DOHH2 (cell line): ENCODE results near the gene GPR3.

ENCODE experiments used
- H3F3A ChIP-seq: fragments of 200-600 bp; sonication (generic), shearing (Covaris generic); 2 replicates; pipeline ENCODE4 v1.6.0; 2016; ENCODE audit warnings: antibody characterized with exemption, mild to moderate bottlenecking; ENCODE audit not compliant: control insufficient read depth, insufficient read depth
- H3K27ac ChIP-seq: fragments of 200-600 bp; sonication (generic); 2 replicates; pipeline ENCODE4 v1.5.1; 2014; ENCODE audit warnings: low read depth, mild to moderate bottlenecking, low read length, moderate library complexity
- H3K27me3 ChIP-seq: fragments of 200-600 bp; sonication (generic); 2 replicates; pipeline ENCODE4 v1.6.1; 2014; ENCODE audit warnings: mild to moderate bottlenecking, low read length, mixed read lengths; ENCODE audit not compliant: control insufficient read depth
- H3K36me3 ChIP-seq: fragments of 200-600 bp; sonication (generic); 2 replicates; pipeline ENCODE4 v1.6.1; 2014; ENCODE audit warnings: mild to moderate bottlenecking, low read length, moderate library complexity, mixed read lengths; ENCODE audit not compliant: control insufficient read depth
- H3K4me1 ChIP-seq: fragments of 200-600 bp; sonication (generic); 2 replicates; pipeline ENCODE4 v1.6.1; 2014; ENCODE audit warnings: mild to moderate bottlenecking, low read length, mixed read lengths; ENCODE audit not compliant: control insufficient read depth
- H3K4me2 ChIP-seq: fragments of 200-600 bp; sonication (generic); 2 replicates; pipeline ENCODE4 v1.6.0; 2014; ENCODE audit warnings: mild to moderate bottlenecking, low read length, moderate library complexity
- H3K4me3 ChIP-seq: fragments of 200-600 bp; sonication (generic); 2 replicates; pipeline ENCODE4 v1.5.1; 2014; ENCODE audit warnings: mild to moderate bottlenecking, low read length, mixed read lengths
- H3K79me2 ChIP-seq: fragments of 200-600 bp; sonication (generic); 2 replicates; pipeline ENCODE4 v1.6.1; 2014; ENCODE audit warnings: mild to moderate bottlenecking, low read length, mixed read lengths; ENCODE audit not compliant: control insufficient read depth
- H3K9me2 ChIP-seq: fragments of 200-600 bp; sonication (generic); replicated peaks from 2 replicates; pipeline ENCODE4 v1.6.1; 2014; ENCODE audit warnings: mild to moderate bottlenecking, low read length, mixed read lengths; ENCODE audit not compliant: control insufficient read depth
- H3K9me3 ChIP-seq: fragments of 200-600 bp; sonication (generic); 2 replicates; pipeline ENCODE4 v1.6.1; 2014; ENCODE audit warnings: antibody characterized with exemption, low read length, mixed read lengths; ENCODE audit not compliant: control insufficient read depth, insufficient read depth
- H4K20me1 ChIP-seq: fragments of 200-600 bp; sonication (generic); 2 replicates; pipeline ENCODE4 v1.6.0; 2014; ENCODE audit warnings: low read depth, mild to moderate bottlenecking, antibody characterized with exemption, low read length, moderate library complexity; ENCODE audit not compliant: control insufficient read depth, insufficient read depth
- EZH2phosphoT487 ChIP-seq: fragments of 200-600 bp; sonication (generic); IDR thresholded peaks from 2 replicates; pipeline ENCODE4 v1.6.1; 2017; ENCODE audit warnings: borderline replicate concordance, mild to moderate bottlenecking, antibody characterized with exemption, low read length, moderate library complexity, mixed read lengths
- TF ChIP-seq, protein P1 (sequence below): fragments of 200-600 bp; sonication (generic); IDR thresholded peaks from one replicate; pipeline ENCODE4 v1.5.1; 2014; ENCODE audit warnings: antibody characterized with exemption, mild to moderate bottlenecking, low read depth, low read length; ENCODE audit not compliant: poor library complexity, severe bottlenecking

The GPR3 gene

DNA sequence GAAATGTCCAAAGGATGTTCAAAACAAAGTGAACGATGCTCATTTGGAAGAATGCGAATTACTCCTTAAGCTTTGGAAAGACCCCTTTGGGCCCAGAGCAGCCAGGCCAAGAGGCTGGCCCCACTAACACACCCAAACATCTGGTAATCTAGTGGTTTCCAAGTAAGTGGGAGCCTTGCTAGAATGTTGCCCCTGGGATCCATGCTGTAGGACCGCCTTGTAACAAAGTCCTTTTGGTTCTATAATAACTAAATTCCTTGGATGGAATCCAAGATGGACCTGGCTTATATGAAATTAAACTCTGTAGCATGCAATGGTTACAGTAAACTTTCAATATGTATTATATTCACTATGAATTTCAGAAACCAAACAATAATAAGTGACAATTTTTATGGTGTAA, 25.3 kb downstream of the GPR3 start:
- H3K27me3 ChIP-seq: no peaks in the 10 kb centered on the region
- H3K4me1 ChIP-seq: peaks cover 7% of the 10 kb centered on the region; the same call in 1 of the 2 replicates
- H3K79me2 ChIP-seq: peaks cover 11% of the 10 kb centered on the region
- H3F3A ChIP-seq: no peaks in the 10 kb centered on the region; the same call in 1 of the 2 replicates
- no peaks in the 10 kb centered on the region for H3K9me3 ChIP-seq
- no peaks in the 10 kb centered on the region for H3K9me2 ChIP-seq
- H3K4me2 ChIP-seq: no peak overlapping the region
- peaks cover 66% of the 10 kb centered on the region for H3K36me3 ChIP-seq
- no peaks in the 10 kb centered on the region for H4K20me1 ChIP-seq
- no peak overlapping the region for H3K27ac ChIP-seq
- no peak overlapping the region for H3K4me3 ChIP-seq
- no peak for TF ChIP-seq EZH2phosphoT487
- TF ChIP-seq, protein P1, sequence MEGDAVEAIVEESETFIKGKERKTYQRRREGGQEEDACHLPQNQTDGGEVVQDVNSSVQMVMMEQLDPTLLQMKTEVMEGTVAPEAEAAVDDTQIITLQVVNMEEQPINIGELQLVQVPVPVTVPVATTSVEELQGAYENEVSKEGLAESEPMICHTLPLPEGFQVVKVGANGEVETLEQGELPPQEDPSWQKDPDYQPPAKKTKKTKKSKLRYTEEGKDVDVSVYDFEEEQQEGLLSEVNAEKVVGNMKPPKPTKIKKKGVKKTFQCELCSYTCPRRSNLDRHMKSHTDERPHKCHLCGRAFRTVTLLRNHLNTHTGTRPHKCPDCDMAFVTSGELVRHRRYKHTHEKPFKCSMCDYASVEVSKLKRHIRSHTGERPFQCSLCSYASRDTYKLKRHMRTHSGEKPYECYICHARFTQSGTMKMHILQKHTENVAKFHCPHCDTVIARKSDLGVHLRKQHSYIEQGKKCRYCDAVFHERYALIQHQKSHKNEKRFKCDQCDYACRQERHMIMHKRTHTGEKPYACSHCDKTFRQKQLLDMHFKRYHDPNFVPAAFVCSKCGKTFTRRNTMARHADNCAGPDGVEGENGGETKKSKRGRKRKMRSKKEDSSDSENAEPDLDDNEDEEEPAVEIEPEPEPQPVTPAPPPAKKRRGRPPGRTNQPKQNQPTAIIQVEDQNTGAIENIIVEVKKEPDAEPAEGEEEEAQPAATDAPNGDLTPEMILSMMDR: no peak

DNA sequence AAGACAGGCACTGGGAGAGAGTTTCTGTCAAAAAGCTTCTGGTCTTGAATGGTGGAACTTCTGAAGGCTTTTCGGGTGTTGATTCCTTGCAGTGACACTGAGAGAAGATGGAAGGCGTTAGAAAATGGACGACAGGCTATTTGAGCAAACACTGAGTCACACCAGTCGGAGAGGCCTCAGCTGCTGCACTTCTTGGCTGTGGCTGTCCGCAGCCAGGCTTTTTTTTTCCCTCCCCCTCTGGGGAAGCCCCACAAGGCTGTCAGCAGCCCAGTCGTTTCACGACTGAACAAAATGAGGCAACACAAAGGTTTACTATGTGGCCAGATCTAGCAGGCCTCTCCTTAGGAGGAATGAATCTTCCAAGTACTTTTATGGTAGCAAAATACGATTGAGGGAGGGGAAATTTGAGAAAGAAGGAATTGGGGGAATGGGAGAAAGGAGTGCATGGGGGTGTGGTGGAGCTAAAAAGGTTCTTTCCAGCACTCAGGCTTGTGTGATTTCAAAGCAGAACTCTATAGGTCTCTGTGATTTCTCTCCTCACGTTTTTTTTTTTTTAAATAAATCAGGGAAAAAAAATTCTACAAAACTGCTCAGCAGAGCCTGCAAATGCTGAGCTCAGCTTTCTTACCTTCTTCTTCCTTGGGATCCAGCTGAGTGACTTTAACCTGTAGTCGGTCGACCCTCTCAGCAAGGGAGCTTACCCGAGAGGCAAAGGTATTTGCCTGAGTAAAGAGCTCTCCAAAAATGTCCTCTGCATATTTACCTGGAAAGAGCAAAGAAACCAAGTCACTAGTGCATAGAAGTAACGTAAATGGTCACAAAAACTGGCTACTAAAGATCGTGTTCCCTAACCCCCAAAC, 26.1 kb downstream of the GPR3 start:
- H3K36me3 ChIP-seq: peaks cover 58% of the 10 kb centered on the region
- no peaks in the 10 kb centered on the region for H4K20me1 ChIP-seq
- peaks cover 7% of the 10 kb centered on the region; the same call in 1 of the 2 replicates for H3K4me1 ChIP-seq
- H3K9me2 ChIP-seq: no peaks in the 10 kb centered on the region
- H3K4me2 ChIP-seq: no peak overlapping the region
- H3K4me3 ChIP-seq: no peak overlapping the region
- TF ChIP-seq, protein P1: no peak
- TF ChIP-seq EZH2phosphoT487: no peak
- no peaks in the 10 kb centered on the region for H3K27me3 ChIP-seq
- no peaks in the 10 kb centered on the region for H3K9me3 ChIP-seq
- H3K27ac ChIP-seq: no peak overlapping the region
- peaks cover 13% of the 10 kb centered on the region for H3K79me2 ChIP-seq
- H3F3A ChIP-seq: no peaks in the 10 kb centered on the region; the same call in 1 of the 2 replicates

DNA sequence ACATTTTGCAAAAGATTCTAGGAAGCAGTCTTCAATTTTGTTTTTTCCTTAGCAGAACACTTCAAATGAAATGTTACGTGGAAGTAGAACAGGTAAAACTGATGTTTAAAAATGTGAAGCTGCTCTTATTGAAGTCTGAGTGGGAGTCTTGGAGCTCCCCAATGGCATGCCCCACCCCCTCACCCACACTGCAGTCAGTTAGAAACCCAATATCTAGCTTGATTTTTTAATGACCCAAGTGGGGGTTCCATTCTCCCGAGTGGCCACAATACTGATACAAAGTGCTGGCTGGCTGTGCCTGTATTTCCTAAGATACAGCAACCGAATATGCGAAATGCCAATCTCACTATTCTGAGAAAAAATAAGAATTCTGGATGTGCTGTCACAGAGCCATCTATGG, 31.3 kb downstream of the GPR3 start:
- Histone ChIP-seq H3F3A (no peaks in the 10 kb centered on the region), H3K36me3 (peaks cover 36% of the 10 kb centered on the region), H4K20me1 (no peaks in the 10 kb centered on the region), H3K9me3 (no peaks in the 10 kb centered on the region), H3K4me3 (no peak overlapping the region), H3K9me2 (no peaks in the 10 kb centered on the region), H3K4me2 (no peak overlapping the region), H3K27me3 (no peaks in the 10 kb centered on the region), H3K4me1 (peaks cover 22% of the 10 kb centered on the region), H3K27ac (no peak overlapping the region), H3K79me2 (peaks cover 46% of the 10 kb centered on the region)
- TF ChIP-seq, protein P1: no peak
- no peak for TF ChIP-seq EZH2phosphoT487
